Nephron (organoid): Measurements from ENCODE around the gene TTC39C.

Source experiments
- H3K27ac Mint-ChIP-seq, 3 experiments: 2 replicates each; pipeline ENCODE4 v1.8.0; 2020; ENCODE audit warnings: mixed read lengths in 3 of 3, mild to moderate bottlenecking in 2 of 3, moderate library complexity in 1 of 3
- H3K27me3 Mint-ChIP-seq: 2 replicates; pipeline ENCODE4 v1.8.0; 2021; ENCODE audit warnings: low read depth, mild to moderate bottlenecking, moderate library complexity, mixed read lengths
- H3K36me3 Mint-ChIP-seq: 2 replicates; pipeline ENCODE4 v1.8.0; 2020; ENCODE audit warnings: low read depth, mixed read lengths
- H3K4me1 Mint-ChIP-seq: 2 replicates; pipeline ENCODE4 v1.8.0; 2020; ENCODE audit warnings: mixed read lengths
- H3K4me3 Mint-ChIP-seq, 3 experiments: 2 replicates each; pipeline ENCODE4 v1.8.0; 2020; ENCODE audit warnings: mild to moderate bottlenecking in 3 of 3, mixed read lengths in 3 of 3, moderate library complexity in 2 of 3
- H3K9me3 Mint-ChIP-seq: 2 replicates; pipeline ENCODE4 v1.8.0; 2020; ENCODE audit warnings: mixed read lengths
- TF ChIP-seq, protein P1 (sequence below), 3 experiments: fragments of 200-600 bp; sonication (generic); IDR thresholded peaks; one replicate each; pipeline ENCODE4 v1.5.0; 2021; ENCODE audit warnings: antibody characterized with exemption in 3 of 3; ENCODE audit not compliant: unreplicated experiment in 3 of 3

TTC39C gene

DNA sequence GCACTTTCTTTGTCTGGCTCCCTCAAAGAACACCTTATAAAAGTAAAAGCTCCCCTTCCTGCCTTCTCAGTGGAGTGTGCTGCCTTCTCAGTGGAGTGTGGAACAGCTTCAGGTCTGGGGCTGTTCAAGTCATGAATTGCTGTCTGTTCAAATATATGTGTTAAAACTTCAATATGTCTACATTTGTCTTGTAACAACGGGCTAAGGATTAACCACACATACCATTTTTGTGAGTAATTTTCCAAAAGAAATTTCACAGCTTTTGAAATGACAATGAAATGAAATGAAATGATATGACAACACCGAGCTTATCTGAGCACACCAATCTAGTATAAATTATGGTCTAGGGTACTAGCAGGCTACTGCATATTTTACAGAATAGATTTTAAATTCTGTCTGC lies 167.3 kb downstream of the TTC39C start:
- Mint-ChIP-seq H3K36me3 (peaks cover 21% of the 10 kb centered on the region), H3K4me3 (no peak overlapping the region)
- TF ChIP-seq, protein P1, sequence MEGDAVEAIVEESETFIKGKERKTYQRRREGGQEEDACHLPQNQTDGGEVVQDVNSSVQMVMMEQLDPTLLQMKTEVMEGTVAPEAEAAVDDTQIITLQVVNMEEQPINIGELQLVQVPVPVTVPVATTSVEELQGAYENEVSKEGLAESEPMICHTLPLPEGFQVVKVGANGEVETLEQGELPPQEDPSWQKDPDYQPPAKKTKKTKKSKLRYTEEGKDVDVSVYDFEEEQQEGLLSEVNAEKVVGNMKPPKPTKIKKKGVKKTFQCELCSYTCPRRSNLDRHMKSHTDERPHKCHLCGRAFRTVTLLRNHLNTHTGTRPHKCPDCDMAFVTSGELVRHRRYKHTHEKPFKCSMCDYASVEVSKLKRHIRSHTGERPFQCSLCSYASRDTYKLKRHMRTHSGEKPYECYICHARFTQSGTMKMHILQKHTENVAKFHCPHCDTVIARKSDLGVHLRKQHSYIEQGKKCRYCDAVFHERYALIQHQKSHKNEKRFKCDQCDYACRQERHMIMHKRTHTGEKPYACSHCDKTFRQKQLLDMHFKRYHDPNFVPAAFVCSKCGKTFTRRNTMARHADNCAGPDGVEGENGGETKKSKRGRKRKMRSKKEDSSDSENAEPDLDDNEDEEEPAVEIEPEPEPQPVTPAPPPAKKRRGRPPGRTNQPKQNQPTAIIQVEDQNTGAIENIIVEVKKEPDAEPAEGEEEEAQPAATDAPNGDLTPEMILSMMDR (IDR thresholded peaks at IDR 0.05; ENCODE audit: unreplicated experiment in 3 of 3), result no peak

More for the DNA sequence above, 167.3 kb downstream of the TTC39C start:
- H3K4me1 Mint-ChIP-seq, result no peaks in the 10 kb centered on the region
- H3K27ac Mint-ChIP-seq, result no peak overlapping the region
- H3K27me3 Mint-ChIP-seq, result no peaks in the 10 kb centered on the region
- H3K9me3 Mint-ChIP-seq, result no peaks in the 10 kb centered on the region
